ENCODE results near the gene POLE. TPM values are rescaled to one million over a fixed set of nuclear protein-coding genes. Genes with fewer than 3 reads are reported as not detected.

POLE gene
- total and polyA plus RNA-seq, 5 donors: 10.6 to 22.1 (median 15.4) TPM

GRCh38 chr12:132675757-132676432 lies 11.2 kb downstream of the POLE start:
- H3K27me3 ChIP-seq (ENCODE audit: control insufficient read depth, insufficient read depth): no peaks in the 10 kb centered on the region
- H3K4me3 ChIP-seq (ENCODE audit: low read length): no peak overlapping the region
- no peak for DNase-seq
- no peaks in the 10 kb centered on the region for H3K4me1 ChIP-seq (ENCODE audit: control insufficient read depth, insufficient read depth, low read length)
- intact Hi-C loops (cut with DNase I): no loop called here
- H3K9me3 ChIP-seq (ENCODE audit: control insufficient read depth, low read length): no peaks in the 10 kb centered on the region
- no peak overlapping the region for H3K27ac ChIP-seq (ENCODE audit: low read length)
- no peak for ATAC-seq
- 94% methylated on average over 14 of the region's 14 CpGs for WGBS

GRCh38 chr12:132674561-132674960 lies 12.6 kb downstream of the POLE start:
- intact Hi-C loops (cut with DNase I): no loop called here
- DNase-seq: no peak
- no peak for ATAC-seq
- WGBS: 89% methylated on average over 5 of the region's 5 CpGs
- Histone ChIP-seq H3K4me1 (ENCODE audit: control insufficient read depth, insufficient read depth, low read length) (no peaks in the 10 kb centered on the region), H3K27me3 (ENCODE audit: control insufficient read depth, insufficient read depth) (no peaks in the 10 kb centered on the region), H3K9me3 (ENCODE audit: control insufficient read depth, low read length) (no peaks in the 10 kb centered on the region), H3K27ac (ENCODE audit: low read length) (no peak overlapping the region), H3K4me3 (ENCODE audit: low read length) (no peak overlapping the region)

DNA sequence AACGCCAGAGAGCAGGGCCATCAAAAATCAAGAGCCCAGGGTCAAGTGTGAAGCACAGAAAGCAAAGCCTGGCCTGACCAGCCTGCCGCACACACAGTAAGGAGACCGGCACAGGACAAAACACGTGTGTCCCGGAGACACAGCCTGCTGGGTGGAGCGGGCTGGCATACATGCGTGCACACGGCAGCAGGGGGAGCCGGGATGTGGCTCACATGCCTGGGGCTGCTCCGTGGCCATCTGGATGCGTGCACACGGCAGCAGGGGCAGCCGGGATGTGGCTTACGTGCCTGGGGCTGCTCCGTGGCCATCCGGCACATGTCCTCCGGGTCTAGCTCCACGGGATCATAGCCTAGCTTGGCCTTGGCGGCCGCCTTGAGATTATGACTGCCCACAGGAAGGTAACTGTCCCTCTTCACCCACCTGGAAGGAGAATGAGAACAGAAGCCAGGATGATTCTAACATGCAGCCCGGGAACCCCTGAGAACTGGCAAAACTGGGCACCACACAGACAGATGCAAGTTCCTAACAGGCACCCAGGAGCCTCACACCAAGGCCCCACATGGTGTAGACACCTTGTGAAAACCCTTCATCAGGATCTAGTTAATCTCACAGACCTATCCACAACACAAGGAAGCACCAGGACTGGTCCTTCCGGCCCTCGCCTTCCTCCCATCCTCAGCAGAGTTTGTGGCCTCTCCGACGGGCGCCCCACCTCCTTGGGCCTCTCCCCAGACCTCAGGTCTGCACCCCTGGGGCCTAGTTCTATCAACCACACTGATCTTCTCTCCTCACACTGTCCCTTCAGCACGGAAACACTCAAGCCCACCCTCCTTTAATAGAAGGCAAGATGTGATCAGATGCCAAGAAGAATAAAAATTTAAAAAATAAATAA lies 13.6 kb downstream of the POLE start:
- ATAC-seq: no peak
- 96% methylated on average over 27 of the region's 27 CpGs for WGBS
- Histone ChIP-seq H3K4me3 (ENCODE audit: low read length) (no peak overlapping the region), H3K4me1 (ENCODE audit: control insufficient read depth, insufficient read depth, low read length) (no peaks in the 10 kb centered on the region), H3K27ac (ENCODE audit: low read length) (no peak overlapping the region), H3K27me3 (ENCODE audit: control insufficient read depth, insufficient read depth) (no peaks in the 10 kb centered on the region), H3K9me3 (ENCODE audit: control insufficient read depth, low read length) (no peaks in the 10 kb centered on the region)
- intact Hi-C loops (cut with DNase I): no loop called here
- no peak for DNase-seq

- WGBS: 89% methylated on average over 12 of the region's 12 CpGs
- intact Hi-C loops (cut with DNase I): no loop called here
- ATAC-seq (no peak), DNase-seq (no peak)
- no peaks in the 10 kb centered on the region for H3K9me3 ChIP-seq (ENCODE audit: control insufficient read depth, low read length)
- no peak overlapping the region for H3K27ac ChIP-seq (ENCODE audit: low read length)
- H3K4me3 ChIP-seq (ENCODE audit: low read length): no peak overlapping the region
- H3K27me3 ChIP-seq (ENCODE audit: control insufficient read depth, insufficient read depth): no peaks in the 10 kb centered on the region
- no peaks in the 10 kb centered on the region for H3K4me1 ChIP-seq (ENCODE audit: control insufficient read depth, insufficient read depth, low read length)
Measured at GRCh38 chr12:132672678-132673077, 14.5 kb downstream of the POLE start.

GRCh38 chr12:132672116-132672515 lies 15.0 kb downstream of the POLE start:
- Histone ChIP-seq H3K27me3 (ENCODE audit: control insufficient read depth, insufficient read depth) (no peaks in the 10 kb centered on the region), H3K27ac (ENCODE audit: low read length) (no peak overlapping the region), H3K9me3 (ENCODE audit: control insufficient read depth, low read length) (no peaks in the 10 kb centered on the region), H3K4me3 (ENCODE audit: low read length) (no peak overlapping the region), H3K4me1 (ENCODE audit: control insufficient read depth, insufficient read depth, low read length) (no peaks in the 10 kb centered on the region)
- ATAC-seq (no peak), DNase-seq (no peak)
- intact Hi-C loops (cut with DNase I): no loop called here
- WGBS: 88% methylated on average over 16 of the region's 16 CpGs

GRCh38 chr12:132669166-132669879 lies 17.8 kb downstream of the POLE start:
- ATAC-seq: no peak
- intact Hi-C loops (cut with DNase I): no loop called here
- Histone ChIP-seq H3K4me1 (ENCODE audit: control insufficient read depth, insufficient read depth, low read length) (no peaks in the 10 kb centered on the region), H3K27me3 (ENCODE audit: control insufficient read depth, insufficient read depth) (no peaks in the 10 kb centered on the region), H3K9me3 (ENCODE audit: control insufficient read depth, low read length) (no peaks in the 10 kb centered on the region), H3K4me3 (ENCODE audit: low read length) (no peak overlapping the region), H3K27ac (ENCODE audit: low read length) (no peak overlapping the region)
- no peak for DNase-seq
- WGBS: 89% methylated on average over 17 of the region's 17 CpGs

DNA sequence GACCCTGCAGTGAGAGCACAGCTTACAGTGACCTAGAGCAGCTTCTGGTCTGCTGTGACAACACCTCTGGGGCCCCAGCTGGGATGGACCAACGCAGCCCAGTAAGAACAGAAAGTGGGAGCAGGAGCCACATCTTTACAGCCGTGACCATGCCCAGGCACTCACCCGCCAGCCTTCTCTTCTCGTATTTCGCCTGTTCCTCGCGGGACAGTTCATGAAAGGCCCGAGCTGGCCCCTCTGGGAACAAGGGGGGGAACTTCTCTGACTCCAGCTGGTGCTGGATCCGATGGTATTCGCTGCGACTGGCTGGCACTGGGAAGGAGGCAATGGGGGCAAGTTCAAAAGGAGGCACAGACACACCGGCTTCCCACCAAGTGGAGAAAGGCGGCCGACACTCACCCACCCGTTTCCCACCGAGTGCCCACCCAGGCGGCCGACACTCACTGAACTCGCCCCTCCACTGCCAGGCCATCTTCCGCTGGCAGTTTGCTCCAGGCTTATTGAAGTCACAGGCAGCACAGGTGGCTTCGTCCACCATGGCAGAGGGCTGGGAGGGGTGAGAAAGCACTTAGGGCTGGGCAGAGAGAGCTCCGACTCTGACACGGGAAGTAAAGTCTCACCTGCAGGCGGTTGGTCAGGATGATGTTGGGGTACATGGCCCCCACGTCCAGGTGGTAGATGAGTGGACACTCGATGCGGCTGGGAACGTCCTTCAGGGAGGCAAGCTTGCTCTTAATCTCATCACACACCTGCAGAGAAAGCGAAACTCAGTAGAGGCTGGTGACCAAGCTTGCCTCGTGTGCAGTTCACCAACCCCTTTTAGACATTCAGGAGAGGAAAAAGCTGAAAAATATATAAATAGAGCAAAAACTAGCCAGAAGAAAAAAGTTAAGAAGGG lies 18.7 kb downstream of the POLE start:
- 96% methylated on average over 30 of the region's 30 CpGs for WGBS

DNA sequence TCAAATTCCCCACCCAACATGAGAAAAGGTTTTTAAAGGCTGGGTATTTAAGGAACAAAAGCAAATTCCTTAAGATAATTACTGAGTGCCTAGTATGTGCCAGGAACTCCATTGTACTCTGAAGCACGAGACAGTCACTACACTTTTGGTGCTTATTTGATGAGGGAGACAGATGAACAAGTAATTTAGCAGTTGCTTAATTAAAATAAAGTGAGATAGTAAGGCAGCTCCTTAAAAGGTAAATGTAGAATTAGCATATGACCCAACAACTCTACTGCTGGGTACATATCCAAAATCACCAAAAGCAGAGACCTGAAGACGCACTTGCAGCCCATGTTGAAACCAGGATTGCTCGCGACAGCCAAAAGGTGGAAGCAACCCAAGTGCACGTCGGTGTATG lies 21.3 kb downstream of the POLE start:
- no peaks in the 10 kb centered on the region for H3K4me1 ChIP-seq (ENCODE audit: control insufficient read depth, insufficient read depth, low read length)
- no peak for DNase-seq
- no peak overlapping the region for H3K27ac ChIP-seq (ENCODE audit: low read length)
- no peaks in the 10 kb centered on the region for H3K27me3 ChIP-seq (ENCODE audit: control insufficient read depth, insufficient read depth)
- no peak for ATAC-seq
- intact Hi-C loops (cut with DNase I): no loop called here
- H3K9me3 ChIP-seq (ENCODE audit: control insufficient read depth, low read length): no peaks in the 10 kb centered on the region
- H3K4me3 ChIP-seq (ENCODE audit: low read length): no peak overlapping the region
- WGBS: 96% methylated on average over 6 of the region's 6 CpGs

More for the DNA sequence above, 18.7 kb downstream of the POLE start:
- Histone ChIP-seq H3K4me1 (ENCODE audit: control insufficient read depth, insufficient read depth, low read length) (no peaks in the 10 kb centered on the region), H3K27me3 (ENCODE audit: control insufficient read depth, insufficient read depth) (no peaks in the 10 kb centered on the region), H3K9me3 (ENCODE audit: control insufficient read depth, low read length) (no peaks in the 10 kb centered on the region), H3K4me3 (ENCODE audit: low read length) (no peak overlapping the region), H3K27ac (ENCODE audit: low read length) (no peak overlapping the region)
- ATAC-seq: no peak
- intact Hi-C loops (cut with DNase I): no loop called here
- no peak for DNase-seq

- no peak overlapping the region for H3K27ac ChIP-seq (ENCODE audit: low read length)
- 93% methylated on average over 13 of the region's 13 CpGs for WGBS
- ATAC-seq (no peak), DNase-seq (no peak)
- intact Hi-C loops (cut with DNase I): no loop called here
- no peak overlapping the region for H3K4me3 ChIP-seq (ENCODE audit: low read length)
- no peaks in the 10 kb centered on the region for H3K27me3 ChIP-seq (ENCODE audit: control insufficient read depth, insufficient read depth)
- no peaks in the 10 kb centered on the region for H3K4me1 ChIP-seq (ENCODE audit: control insufficient read depth, insufficient read depth, low read length)
- no peaks in the 10 kb centered on the region for H3K9me3 ChIP-seq (ENCODE audit: control insufficient read depth, low read length)
Measured at GRCh38 chr12:132665149-132665491, 22.0 kb downstream of the POLE start.

- DNase-seq (no peak), ATAC-seq (no peak)
- 82% methylated on average over 21 of the region's 21 CpGs for WGBS
- Histone ChIP-seq H3K27ac (ENCODE audit: low read length) (no peak overlapping the region), H3K27me3 (ENCODE audit: control insufficient read depth, insufficient read depth) (no peaks in the 10 kb centered on the region), H3K4me1 (ENCODE audit: control insufficient read depth, insufficient read depth, low read length) (no peaks in the 10 kb centered on the region), H3K4me3 (ENCODE audit: low read length) (no peak overlapping the region), H3K9me3 (ENCODE audit: control insufficient read depth, low read length) (no peaks in the 10 kb centered on the region)
- intact Hi-C loops (cut with DNase I): no loop called here
Measured at GRCh38 chr12:132664206-132665148, 22.7 kb downstream of the POLE start.

Measured in right cardiac atrium (tissue), 5 donors.